ENCODE measurements around the gene CLCN1.

CLCN1 gene

DNA sequence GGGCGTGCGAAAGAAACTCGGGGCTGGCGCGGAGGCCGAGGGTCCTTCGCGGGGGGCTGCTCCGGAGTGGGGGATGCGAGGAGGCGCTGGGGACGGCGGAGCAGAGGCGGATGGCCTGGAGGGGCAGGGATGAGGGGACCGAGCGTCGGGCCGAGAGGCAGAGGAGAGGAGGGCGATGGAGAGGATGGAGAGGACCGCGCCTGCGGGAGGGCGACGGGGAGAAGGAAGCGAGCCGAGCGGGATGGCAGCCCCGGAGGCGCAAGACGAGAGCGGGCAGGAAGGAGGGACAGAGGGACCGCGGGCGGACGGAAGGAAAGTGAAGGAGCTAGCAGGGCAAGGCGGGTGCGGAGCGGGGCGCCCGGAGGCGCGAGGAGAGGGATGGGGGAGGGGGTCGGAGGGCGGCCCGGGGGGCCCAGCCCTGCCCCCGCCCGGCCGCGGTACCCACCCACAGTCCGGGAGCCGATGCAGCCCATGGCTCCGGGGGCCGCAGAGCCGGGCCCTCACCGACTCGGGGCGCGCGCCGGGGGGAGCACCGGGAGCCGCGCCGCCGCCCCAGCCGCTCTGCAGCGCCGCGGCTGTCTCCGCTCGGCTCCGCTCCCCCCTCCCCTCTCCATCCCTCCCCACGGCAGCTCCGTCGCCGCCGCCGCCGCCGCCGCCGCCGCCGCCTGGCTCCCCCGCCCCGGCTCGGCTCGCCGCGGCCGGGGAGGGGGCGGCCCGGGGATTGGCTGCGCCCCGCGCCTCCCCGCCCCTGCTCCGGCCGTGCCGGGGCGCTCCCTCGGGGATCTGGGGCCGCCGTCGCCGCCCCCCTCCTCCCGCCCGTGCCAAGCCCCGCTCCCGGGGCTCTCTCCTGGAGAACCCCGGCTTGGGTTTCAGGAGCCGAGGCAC is 46.5 kb downstream of the CLCN1 start, which contains the start of gene FAM131B:
FAM131B (minus strand) TSS at position 583 of the 885 bp plus-strand sequence; CDS start at position 473, 110 bp downstream.
- peaks cover 15% of the 10 kb centered on the region for H3K27me3 ChIP-seq (ENCODE audit: insufficient read depth, low read depth, severe bottlenecking)
- no peak within 1 kb of the TSS for H3K27ac ChIP-seq
- peak; percentile 17 for DNase-seq
- no peak for TF ChIP-seq CTCF (IDR thresholded peaks at IDR 0.05; ENCODE audit: low read depth, low read length)
- H3K4me3 ChIP-seq (ENCODE audit: low read depth, low read length), result peak within 1 kb of the TSS; percentile 59
- H3K36me3 ChIP-seq, result no peaks in the 10 kb centered on the region
- H3K9me3 ChIP-seq (ENCODE audit: severe bottlenecking), result no peaks in the 10 kb centered on the region

- no peak for TF ChIP-seq CTCF (IDR thresholded peaks at IDR 0.05; ENCODE audit: low read depth, low read length)
- no peak for DNase-seq
- Histone ChIP-seq H3K4me3 (ENCODE audit: low read depth, low read length) (peak overlapping the region; percentile 35), H3K36me3 (no peaks in the 10 kb centered on the region), H3K27ac (no peak overlapping the region), H3K9me3 (ENCODE audit: severe bottlenecking) (no peaks in the 10 kb centered on the region), H3K27me3 (ENCODE audit: insufficient read depth, low read depth, severe bottlenecking) (peaks cover 15% of the 10 kb centered on the region)
Measured at GRCh38 chr7:143363016-143363937, 47.4 kb downstream of the CLCN1 start.

GRCh38 chr7:143367972-143368371 is 52.1 kb downstream of the CLCN1 start:
- Histone ChIP-seq H3K4me3 (ENCODE audit: low read depth, low read length) (no peak overlapping the region), H3K27ac (no peak overlapping the region), H3K27me3 (ENCODE audit: insufficient read depth, low read depth, severe bottlenecking) (peaks cover 9% of the 10 kb centered on the region), H3K9me3 (ENCODE audit: severe bottlenecking) (no peaks in the 10 kb centered on the region), H3K36me3 (no peaks in the 10 kb centered on the region)
- DNase-seq, result no peak
- no peak for TF ChIP-seq CTCF (IDR thresholded peaks at IDR 0.05; ENCODE audit: low read depth, low read length)

GRCh38 chr7:143368387-143368786 is 52.5 kb downstream of the CLCN1 start:
- no peak for TF ChIP-seq CTCF (IDR thresholded peaks at IDR 0.05; ENCODE audit: low read depth, low read length)
- H3K36me3 ChIP-seq, result no peaks in the 10 kb centered on the region
- no peak overlapping the region for H3K4me3 ChIP-seq (ENCODE audit: low read depth, low read length)
- no peak for DNase-seq
- H3K27me3 ChIP-seq (ENCODE audit: insufficient read depth, low read depth, severe bottlenecking), result peaks cover 5% of the 10 kb centered on the region
- H3K27ac ChIP-seq, result no peak overlapping the region
- H3K9me3 ChIP-seq (ENCODE audit: severe bottlenecking), result no peaks in the 10 kb centered on the region

GRCh38 chr7:143369678-143370651 is 54.1 kb downstream of the CLCN1 start:
- DNase-seq, result no peak
- no peaks in the 10 kb centered on the region for H3K27me3 ChIP-seq (ENCODE audit: insufficient read depth, low read depth, severe bottlenecking)
- no peaks in the 10 kb centered on the region for H3K36me3 ChIP-seq
- H3K9me3 ChIP-seq (ENCODE audit: severe bottlenecking), result no peaks in the 10 kb centered on the region
- no peak for TF ChIP-seq CTCF (IDR thresholded peaks at IDR 0.05; ENCODE audit: low read depth, low read length)
- H3K27ac ChIP-seq, result no peak overlapping the region
- no peak overlapping the region for H3K4me3 ChIP-seq (ENCODE audit: low read depth, low read length)
